ENCODE results near the gene KAZN.

DNA sequence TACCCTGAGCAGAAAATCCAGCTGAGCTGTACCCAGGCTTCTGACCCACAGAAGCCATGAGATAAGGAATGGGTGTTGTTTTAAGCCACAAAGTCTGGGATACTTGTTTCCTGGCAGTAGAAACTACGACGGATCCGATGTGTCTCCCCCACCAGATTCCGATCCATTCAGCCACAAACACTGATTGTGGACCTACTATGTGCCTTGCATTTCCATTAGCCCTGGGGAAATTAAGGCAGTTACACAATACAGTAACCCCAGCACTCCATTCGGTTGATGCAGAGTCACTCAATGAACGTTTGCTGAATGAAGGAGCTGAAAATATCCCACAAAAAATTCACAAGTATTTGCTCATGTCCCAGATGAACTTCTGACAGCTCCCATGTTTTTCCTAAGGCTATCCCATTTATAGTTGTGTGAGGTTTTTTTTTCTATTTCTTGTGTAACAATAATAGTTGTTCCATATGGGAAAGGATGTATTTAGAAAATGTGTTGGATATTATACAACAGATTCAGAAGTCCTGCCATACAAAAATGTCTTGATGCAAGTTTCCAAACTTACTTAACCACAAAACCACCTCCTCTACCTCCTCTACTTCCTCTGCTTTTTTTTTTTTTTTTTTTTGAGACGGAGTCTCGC is 29.6 kb upstream of the KAZN start:
- TF ChIP-seq CTCF (IDR thresholded peaks at IDR 0.05) (no peak), POLR2A (IDR thresholded peaks at IDR 0.05) (no peak)
